ENCODE results near the gene ZKSCAN4.

The ZKSCAN4 gene

GRCh38 chr6:28245206-28245941 is 6.7 kb downstream of the ZKSCAN4 start:
- DNase-seq: no peak

DNA sequence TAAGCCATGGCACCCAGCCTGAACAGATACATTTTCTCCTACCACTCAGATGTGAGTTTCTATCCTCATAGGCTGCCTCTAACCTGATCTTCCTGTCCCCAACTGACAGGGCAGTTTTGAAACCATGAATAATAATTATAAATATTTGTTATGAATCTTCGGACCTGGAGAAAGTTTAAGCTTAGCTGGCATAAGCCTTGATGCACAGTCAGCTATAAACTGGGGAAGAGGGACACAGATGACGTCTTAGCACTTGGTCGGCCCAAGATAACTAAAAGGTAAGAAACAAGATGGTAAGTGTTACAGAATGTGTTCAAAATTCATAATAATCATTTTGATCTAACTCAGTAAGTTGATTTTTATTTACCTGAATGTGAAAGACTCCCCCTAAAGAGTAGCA is 8.1 kb downstream of the ZKSCAN4 start:
- DNase-seq: no peak

GRCh38 chr6:28240471-28240870 is 11.6 kb downstream of the ZKSCAN4 start:
- DNase-seq: no peak

DNA sequence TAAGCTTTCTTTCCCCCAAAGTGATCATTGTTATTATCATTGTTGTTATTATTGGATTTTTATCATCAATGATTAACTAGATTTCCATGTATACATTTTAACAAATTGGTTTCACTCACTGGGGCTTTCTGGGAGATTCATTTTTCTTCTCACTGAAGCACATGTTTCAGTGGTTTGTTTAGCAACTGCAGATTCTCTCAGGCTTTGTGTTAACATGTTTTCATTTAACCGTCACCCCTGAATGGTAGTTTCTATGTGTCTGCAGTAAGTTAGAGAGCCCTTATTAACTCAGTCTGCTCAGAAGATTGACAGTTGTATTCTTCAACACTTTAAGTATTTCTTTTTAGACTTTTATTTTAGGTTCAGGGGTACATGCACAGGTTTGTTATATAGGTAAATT is 12.4 kb downstream of the ZKSCAN4 start:
- no peak for DNase-seq

DNA sequence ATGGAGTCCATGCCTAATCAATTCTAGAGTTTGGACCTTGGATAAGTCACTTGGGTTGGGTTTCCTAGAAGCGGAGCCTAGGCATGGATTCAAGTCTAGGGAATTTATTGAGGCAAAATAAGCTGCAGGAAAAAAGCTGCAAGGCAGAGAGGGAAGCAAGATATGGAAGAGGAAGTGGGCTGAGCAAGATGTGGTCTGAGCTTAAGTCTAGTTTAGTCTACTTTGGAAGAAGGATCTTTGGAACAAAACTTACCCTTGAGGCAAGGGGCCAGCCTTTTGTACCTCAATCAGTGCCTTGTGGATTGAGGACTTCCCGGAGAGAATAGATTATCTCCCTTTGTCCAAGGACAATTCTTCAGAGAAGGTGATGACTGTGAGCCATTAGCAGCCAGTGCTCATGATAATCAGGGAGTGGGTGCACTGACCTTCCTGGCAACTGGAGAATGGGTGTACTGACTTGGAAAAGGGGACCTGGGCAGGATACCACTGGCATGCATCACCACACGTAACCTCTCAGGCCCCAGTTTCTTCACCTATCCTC is 16.1 kb downstream of the ZKSCAN4 start:
- no peak for DNase-seq

GRCh38 chr6:28232785-28233184 is 19.3 kb downstream of the ZKSCAN4 start:
- no peak for DNase-seq

GRCh38 chr6:28226460-28226859 is 25.6 kb downstream of the ZKSCAN4 start:
- no peak for DNase-seq

DNA sequence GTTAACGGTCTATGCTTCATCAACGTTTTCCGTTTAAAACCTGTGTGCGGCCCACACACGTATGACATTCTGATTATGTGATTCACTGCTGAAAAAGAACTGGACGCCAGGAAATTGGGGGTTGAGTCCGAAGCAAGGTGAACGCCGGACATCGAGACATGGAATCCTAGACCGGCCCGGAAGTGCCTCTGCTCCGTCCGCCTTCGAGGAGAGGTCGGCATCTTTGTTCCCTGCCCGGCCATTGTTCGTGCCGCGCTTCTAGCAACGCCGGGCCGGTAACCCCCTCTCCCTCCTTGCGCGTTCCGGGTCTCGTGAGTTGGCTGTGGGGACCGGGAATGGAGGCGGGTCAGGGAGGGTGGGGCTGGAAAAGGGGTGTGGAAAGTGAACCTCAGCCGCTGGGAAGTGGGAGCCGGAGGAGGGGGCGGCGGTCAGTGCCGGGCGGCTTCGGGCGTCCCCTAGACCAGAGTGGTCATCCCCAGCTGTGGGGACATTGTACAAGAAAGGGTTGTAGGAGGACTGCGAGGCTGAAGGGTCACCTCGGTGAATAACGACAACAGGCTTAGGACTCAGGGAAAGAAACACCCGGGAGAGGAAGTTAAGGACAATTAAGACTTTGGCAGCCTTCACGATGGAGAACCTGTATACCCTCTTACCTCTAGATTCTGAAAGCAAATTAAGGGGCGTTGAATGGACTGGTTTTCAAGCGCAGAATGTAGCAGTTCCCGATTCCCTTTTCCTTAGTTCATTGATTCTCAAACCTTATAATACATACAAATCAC is 26.8 kb downstream of the ZKSCAN4 start, which contains the start of gene ZSCAN9:
Gene ZSCAN9 (plus strand): TSS at position 220 of the 779 bp plus-strand sequence. CDS start 1,810 bp downstream, outside the sequence.
- no peak for DNase-seq

- no peak for DNase-seq
Observed at GRCh38 chr6:28224131-28225055, 27.7 kb downstream of the ZKSCAN4 start.

DNA sequence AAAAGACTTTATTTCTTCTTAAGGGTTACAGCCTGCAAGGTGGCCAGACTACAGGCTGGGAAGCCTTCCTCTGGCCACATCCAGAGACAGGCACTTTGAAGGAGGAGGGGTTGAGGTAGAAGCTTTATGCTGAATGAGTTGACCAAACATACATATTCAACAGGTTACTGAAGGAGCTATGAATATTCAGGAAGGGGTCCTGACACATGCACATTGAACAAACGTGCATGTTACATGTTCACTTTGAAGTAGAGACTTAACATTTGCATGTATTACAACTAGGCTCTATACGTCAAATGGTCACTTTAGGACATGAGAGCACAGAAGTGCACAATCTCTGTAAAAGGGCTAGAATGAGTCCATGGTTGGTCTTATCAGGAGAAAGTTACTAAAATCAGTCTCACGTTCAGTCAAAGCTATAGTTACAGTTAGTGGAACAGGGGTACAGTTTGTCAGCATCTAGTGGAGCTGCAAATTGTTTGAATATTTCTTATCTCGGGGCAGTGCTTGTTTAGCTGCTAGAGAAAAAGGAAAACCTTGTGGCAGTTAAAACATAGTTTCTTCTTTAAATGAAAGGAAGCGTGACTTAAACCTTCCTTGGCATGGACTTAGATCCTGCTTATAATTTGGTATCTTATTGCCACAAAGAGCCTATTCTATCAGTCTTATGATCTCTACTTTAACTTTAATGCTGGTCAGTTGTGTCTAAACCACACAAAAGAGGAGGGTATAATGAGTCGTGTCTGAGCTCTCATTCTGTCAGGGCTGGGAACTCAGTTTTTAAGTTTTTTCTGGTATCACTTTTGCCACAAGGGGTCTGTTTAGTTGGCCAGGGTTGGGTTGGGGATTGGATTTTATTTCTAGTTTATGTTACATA is 31.6 kb downstream of the ZKSCAN4 start:
- no peak for DNase-seq

GRCh38 chr6:28218312-28219248 is 33.5 kb downstream of the ZKSCAN4 start:
- no peak for DNase-seq

DNA sequence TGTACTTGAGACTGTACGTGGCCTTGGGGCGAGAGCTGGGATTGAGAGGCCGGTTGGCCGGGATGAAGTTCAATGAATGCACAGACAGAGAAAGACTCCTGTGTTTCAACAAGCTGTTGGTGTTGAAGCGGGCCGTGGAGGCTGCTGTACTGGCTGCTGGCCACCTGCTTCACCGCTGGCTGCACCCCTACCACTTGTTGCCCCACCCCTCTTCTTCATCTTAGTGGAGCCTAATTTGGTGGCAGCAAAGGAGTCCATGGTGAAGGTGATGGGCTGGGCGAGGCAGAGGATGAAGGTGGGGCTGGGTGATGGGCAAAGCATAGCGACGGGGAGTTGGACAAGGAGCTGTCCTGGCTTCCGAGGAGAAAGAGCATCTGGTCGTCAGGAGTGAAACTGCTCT is 34.2 kb downstream of the ZKSCAN4 start:
- no peak for DNase-seq

DNA sequence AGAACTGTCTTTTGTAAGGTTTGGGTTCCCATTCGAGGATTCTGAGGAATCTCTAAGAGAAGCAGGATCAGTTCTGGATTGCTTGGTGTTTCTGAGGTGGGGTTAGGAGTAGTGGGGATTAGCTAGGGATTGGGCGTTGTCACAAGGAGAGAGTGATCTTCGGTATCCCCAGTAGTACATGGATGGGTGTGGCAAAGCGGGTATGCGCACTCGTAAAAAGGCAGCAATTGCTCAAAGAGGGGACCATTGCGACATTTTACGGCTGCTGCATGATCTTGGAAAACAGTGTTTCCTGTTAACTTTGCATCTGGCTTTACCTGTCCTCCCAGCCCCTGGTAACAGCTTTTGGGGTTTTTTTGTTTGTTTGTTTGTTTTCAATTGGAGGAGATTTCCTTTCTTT is 36.6 kb downstream of the ZKSCAN4 start:
- no peak for DNase-seq

GRCh38 chr6:28213213-28213523 is 38.9 kb downstream of the ZKSCAN4 start:
- DNase-seq: no peak

DNA sequence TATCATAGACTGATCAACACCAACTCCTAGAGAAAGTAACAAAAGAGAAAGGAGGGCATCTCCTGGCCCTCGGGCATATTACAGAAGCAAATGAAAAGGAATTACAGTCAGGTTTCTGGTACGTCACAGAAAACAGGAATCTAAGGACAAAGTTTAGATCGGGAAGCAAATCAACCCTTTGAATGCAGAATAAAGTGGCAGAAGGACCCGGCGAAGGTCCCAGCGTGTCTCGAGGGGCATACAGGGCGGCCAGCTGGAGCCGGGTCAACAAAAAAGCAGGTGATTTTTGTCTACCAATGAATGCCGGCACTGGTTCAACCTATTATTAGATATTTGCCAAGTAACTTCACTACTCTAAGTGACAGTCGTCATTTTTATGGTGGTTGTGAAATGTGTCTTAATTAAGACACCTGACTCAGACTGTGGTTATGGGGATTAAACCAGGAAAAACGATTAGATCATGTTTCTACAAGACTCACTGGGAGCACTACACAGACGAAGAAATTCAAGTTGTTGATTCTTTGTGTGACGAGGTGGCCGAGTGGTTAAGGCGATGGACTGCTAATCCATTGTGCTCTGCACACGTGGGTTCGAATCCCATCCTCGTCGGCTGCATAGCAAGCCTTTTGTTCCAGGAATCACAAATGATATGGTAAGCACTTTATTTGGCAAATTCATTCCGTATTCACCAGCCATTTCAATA is 39.4 kb downstream of the ZKSCAN4 start:
- no peak for DNase-seq

- no peak for DNase-seq
Observed at GRCh38 chr6:28211840-28212509, 40.1 kb downstream of the ZKSCAN4 start.

GRCh38 chr6:28209753-28210535 is 42.1 kb downstream of the ZKSCAN4 start:
- DNase-seq: no peak

DNA sequence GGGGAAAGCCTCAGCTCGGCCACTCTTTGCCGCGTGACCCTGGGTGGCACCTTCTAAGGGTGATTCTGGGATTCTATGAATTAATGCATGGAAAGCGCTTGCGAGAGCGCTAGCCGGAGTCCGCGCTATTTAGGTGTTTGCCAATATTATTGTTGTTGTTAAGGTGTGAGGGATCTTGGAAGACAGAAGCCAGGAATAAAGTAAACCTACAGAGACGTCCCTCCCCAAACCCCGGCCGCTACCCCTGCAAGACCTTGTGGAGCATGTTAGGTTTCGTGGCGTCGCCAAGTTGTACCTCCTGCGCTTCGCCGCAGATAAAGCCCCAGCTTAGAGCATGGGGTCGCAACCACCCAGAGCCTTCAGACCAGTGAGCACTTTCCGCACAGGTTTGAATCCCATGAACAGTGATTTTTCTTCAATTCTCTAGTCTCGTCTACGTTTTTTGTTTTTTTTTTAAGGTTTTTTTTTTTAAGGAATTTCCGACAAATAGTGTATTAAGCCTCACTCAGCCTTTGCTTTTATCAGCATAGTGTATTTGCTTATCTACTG is 43.9 kb downstream of the ZKSCAN4 start:
- DNase-seq: no peak
